HG03103 (cell line): ENCODE measurements around the gene ZDHHC14.
"Not testable (repeated sequence)": the region's sequence is repeated elsewhere in the genome, so short reads cannot be mapped to it uniquely, and the experiment has no call there.

Experiments
- ATAC-seq: cut with Tn5 transposase; IDR thresholded peaks from one replicate; pipeline ENCODE4 v1.9.1; 2021; ENCODE audit warnings: low read depth; ENCODE audit not compliant: unreplicated experiment

Gene ZDHHC14

GRCh38 chr6:157380779-157381561 lies at the start of gene ZDHHC14:
ZDHHC14 (plus strand) TSS chr6:157381190.
- peak; percentile 68 for ATAC-seq

GRCh38 chr6:157332813-157333212 lies 48.2 kb upstream of the ZDHHC14 start:
- ATAC-seq = no peak

- ATAC-seq = no peak
These were observed 47.5 kb upstream of the ZDHHC14 start for GRCh38 chr6:157333537-157333936.

- ATAC-seq = no peak
These were observed 47.0 kb upstream of the ZDHHC14 start for GRCh38 chr6:157333956-157334355.

- no peak for ATAC-seq
These were observed 45.2 kb upstream of the ZDHHC14 start for GRCh38 chr6:157335829-157336228.

- not testable (repeated sequence) for ATAC-seq
These were observed 43.7 kb upstream of the ZDHHC14 start for GRCh38 chr6:157337276-157337675.

GRCh38 chr6:157337751-157338150 lies 43.2 kb upstream of the ZDHHC14 start:
- no peak for ATAC-seq

- ATAC-seq = no peak
These were observed 41.6 kb upstream of the ZDHHC14 start for GRCh38 chr6:157339432-157339831.

- no peak for ATAC-seq
These were observed 37.3 kb upstream of the ZDHHC14 start for GRCh38 chr6:157343732-157344131.

GRCh38 chr6:157346373-157346772 lies 34.6 kb upstream of the ZDHHC14 start:
- no peak for ATAC-seq

GRCh38 chr6:157358287-157358686 lies 22.7 kb upstream of the ZDHHC14 start:
- ATAC-seq = no peak

GRCh38 chr6:157361886-157362285 lies 19.1 kb upstream of the ZDHHC14 start:
- ATAC-seq = no peak

GRCh38 chr6:157364705-157365104 lies 16.3 kb upstream of the ZDHHC14 start:
- no peak for ATAC-seq

- no peak for ATAC-seq
These were observed 14.3 kb upstream of the ZDHHC14 start for GRCh38 chr6:157366648-157367047.

- no peak for ATAC-seq
These were observed 12.5 kb upstream of the ZDHHC14 start for GRCh38 chr6:157368359-157369049.

GRCh38 chr6:157370755-157371154 lies 10.2 kb upstream of the ZDHHC14 start:
- ATAC-seq = no peak

- no peak for ATAC-seq
These were observed 8.3 kb upstream of the ZDHHC14 start for GRCh38 chr6:157372501-157373280.

GRCh38 chr6:157374889-157375443 lies 6.0 kb upstream of the ZDHHC14 start:
- no peak for ATAC-seq

GRCh38 chr6:157376241-157376640 lies 4.7 kb upstream of the ZDHHC14 start:
- no peak for ATAC-seq

- no peak for ATAC-seq
These were observed 4.2 kb upstream of the ZDHHC14 start for GRCh38 chr6:157376706-157377230.
